Lung (tissue), 12 donors: ENCODE results near the gene MYO5B. TPM values are rescaled to one million over a fixed set of nuclear protein-coding genes. Genes with fewer than 3 reads are reported as not detected.

ENCODE experiments used
- ATAC-seq: fragments of 200-7000 bp; cut with Tn5 transposase; one replicate; pipeline ENCODE4 v1.9.1; 2020; ENCODE audit warnings: moderate number of reproducible peaks; ENCODE audit not compliant: insufficient read depth, low FRiP score
- DNase-seq, 3 donors: peaks; one replicate each; pipeline ENCODE4 v3.0.0-alpha.2; 2013 to 2017
- H3K27ac ChIP-seq, 2 donors: one replicate each; pipeline ENCODE4 v1.5.1; 2013; ENCODE audit warnings: mild to moderate bottlenecking in 2 of 2, moderate library complexity in 2 of 2, control low read depth in 1 of 2, inconsistent platforms in 1 of 2, low read depth in 1 of 2, low read length in 1 of 2
- H3K27me3 ChIP-seq, 3 donors: one replicate each; pipeline ENCODE4 v1.5.1; 2013; ENCODE audit warnings: low read length in 2 of 3; ENCODE audit not compliant: control insufficient read depth in 3 of 3, insufficient read depth in 3 of 3
- H3K36me3 ChIP-seq, 4 donors: one replicate each; pipeline ENCODE4 v1.5.1; 2013; ENCODE audit warnings: low read length in 4 of 4, mild to moderate bottlenecking in 1 of 4, moderate library complexity in 1 of 4; ENCODE audit not compliant: control insufficient read depth in 4 of 4, insufficient read depth in 4 of 4
- H3K4me1 ChIP-seq, 5 donors: one replicate each; pipeline ENCODE4 v1.5.1; 2013; ENCODE audit warnings: low read length in 5 of 5, mild to moderate bottlenecking in 2 of 5, moderate library complexity in 1 of 5; ENCODE audit not compliant: control insufficient read depth in 5 of 5, insufficient read depth in 5 of 5
- H3K4me3 ChIP-seq: one replicate; pipeline ENCODE4 v1.5.1; 2013; ENCODE audit warnings: mild to moderate bottlenecking, control low read depth, moderate library complexity
- H3K9ac ChIP-seq, 2 donors: one replicate each; pipeline ENCODE4 v1.5.1; 2013; ENCODE audit warnings: low read length in 2 of 2, control low read depth in 1 of 2; ENCODE audit not compliant: insufficient read depth in 1 of 2
- H3K9me3 ChIP-seq, 4 donors: one replicate each; pipeline ENCODE4 v1.5.1; 2013; ENCODE audit warnings: low read length in 3 of 4, mild to moderate bottlenecking in 1 of 4, moderate library complexity in 1 of 4; ENCODE audit not compliant: control insufficient read depth in 4 of 4, insufficient read depth in 3 of 4
- WGBS, 2 donors: extraction: QIAGEN DNeasy Blood & Tissue Kit; methylation state at CpG; one replicate each; pipeline ENCODE4 v1.1.7; 2013; 5-methylcytosine and 5-hydroxymethylcytosine counted together
- polyA plus RNA-seq, 2 donors: library from polyadenylated mRNA; stranded (reverse); fragments of 200-250 nt; gene quantifications; one replicate each; pipeline ENCODE4 v1.2.1, GENCODE V29; 2013
- total RNA-seq, 2 donors: library from RNA; depleted of rRNA in 1 of 2; stranded (reverse); fragments of >200 nt in 1 of 2; gene quantifications; one replicate each; pipeline ENCODE4 v1.2.1, GENCODE V29; 2014 to 2021
- TF ChIP-seq, protein P1 (sequence below): IDR thresholded peaks from 2 replicates; pipeline ENCODE4 v1.5.1; 2012; ENCODE audit warnings: mild to moderate bottlenecking; ENCODE audit errors: control extremely low read depth, extremely low read depth
- donor health status: control.
- donor health status: control.
- donor health status: Bipolar disorder and iron deficiency.
- donor health status: healthy.
- donor health status: DM: yes; HTN: yes; CAD: no.

Gene MYO5B
- total and polyA plus RNA-seq, 4 donors, result 9.7 to 25.6 (median 19.7) TPM

GRCh38 chr18:50138181-50139064 lies 56.5 kb downstream of the MYO5B start:
- ATAC-seq, result peak; percentile 69
- DNase-seq, result no peak

DNA sequence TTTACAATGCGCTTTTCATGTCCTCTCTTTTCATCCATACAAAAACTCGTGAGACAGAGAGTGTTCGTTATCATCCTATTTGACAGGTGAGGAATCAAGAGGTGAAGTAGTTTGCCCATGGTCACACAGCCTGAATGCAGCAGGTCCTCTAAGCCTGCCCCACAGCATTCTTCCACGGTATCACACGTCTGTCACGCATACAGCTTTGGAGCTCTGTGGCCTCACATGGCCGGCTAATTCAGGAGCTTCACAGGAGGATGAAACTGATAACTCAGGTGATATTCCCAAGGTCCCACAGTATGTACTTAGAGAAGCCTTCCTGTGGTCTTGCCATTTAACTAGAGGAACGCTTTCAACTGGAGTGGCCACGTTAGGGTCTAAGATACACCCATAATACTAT lies 59.0 kb downstream of the MYO5B start:
- DNase-seq (no peak), ATAC-seq (no peak)
- Histone ChIP-seq H3K27ac (no peak overlapping the region), H3K9ac (no peak overlapping the region), H3K4me3 (no peak overlapping the region), H3K36me3 (no peaks in the 10 kb centered on the region), H3K9me3 (no peaks in the 10 kb centered on the region), H3K27me3 (no peaks in the 10 kb centered on the region), H3K4me1 (peaks cover 0 to 4% (median 0%) of the 10 kb centered on the region in 5 donors)
- TF ChIP-seq, protein P1, sequence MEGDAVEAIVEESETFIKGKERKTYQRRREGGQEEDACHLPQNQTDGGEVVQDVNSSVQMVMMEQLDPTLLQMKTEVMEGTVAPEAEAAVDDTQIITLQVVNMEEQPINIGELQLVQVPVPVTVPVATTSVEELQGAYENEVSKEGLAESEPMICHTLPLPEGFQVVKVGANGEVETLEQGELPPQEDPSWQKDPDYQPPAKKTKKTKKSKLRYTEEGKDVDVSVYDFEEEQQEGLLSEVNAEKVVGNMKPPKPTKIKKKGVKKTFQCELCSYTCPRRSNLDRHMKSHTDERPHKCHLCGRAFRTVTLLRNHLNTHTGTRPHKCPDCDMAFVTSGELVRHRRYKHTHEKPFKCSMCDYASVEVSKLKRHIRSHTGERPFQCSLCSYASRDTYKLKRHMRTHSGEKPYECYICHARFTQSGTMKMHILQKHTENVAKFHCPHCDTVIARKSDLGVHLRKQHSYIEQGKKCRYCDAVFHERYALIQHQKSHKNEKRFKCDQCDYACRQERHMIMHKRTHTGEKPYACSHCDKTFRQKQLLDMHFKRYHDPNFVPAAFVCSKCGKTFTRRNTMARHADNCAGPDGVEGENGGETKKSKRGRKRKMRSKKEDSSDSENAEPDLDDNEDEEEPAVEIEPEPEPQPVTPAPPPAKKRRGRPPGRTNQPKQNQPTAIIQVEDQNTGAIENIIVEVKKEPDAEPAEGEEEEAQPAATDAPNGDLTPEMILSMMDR, result no peak
- 82 to 91% methylated on average over 9 of the region's 9 CpGs for WGBS, 2 donors

More at GRCh38 chr18:50138181-50139064, 56.5 kb downstream of the MYO5B start:
- Histone ChIP-seq H3K27me3 (no peaks in the 10 kb centered on the region), H3K4me1 (peaks cover 0 to 4% (median 0%) of the 10 kb centered on the region in 5 donors), H3K9ac (no peak overlapping the region), H3K4me3 (no peak overlapping the region), H3K36me3 (no peaks in the 10 kb centered on the region), H3K9me3 (no peaks in the 10 kb centered on the region), H3K27ac (no peak overlapping the region)
- TF ChIP-seq, protein P1, result no peak
- WGBS, 2 donors, result 42 to 76% methylated on average over 4 of the region's 4 CpGs

DNA sequence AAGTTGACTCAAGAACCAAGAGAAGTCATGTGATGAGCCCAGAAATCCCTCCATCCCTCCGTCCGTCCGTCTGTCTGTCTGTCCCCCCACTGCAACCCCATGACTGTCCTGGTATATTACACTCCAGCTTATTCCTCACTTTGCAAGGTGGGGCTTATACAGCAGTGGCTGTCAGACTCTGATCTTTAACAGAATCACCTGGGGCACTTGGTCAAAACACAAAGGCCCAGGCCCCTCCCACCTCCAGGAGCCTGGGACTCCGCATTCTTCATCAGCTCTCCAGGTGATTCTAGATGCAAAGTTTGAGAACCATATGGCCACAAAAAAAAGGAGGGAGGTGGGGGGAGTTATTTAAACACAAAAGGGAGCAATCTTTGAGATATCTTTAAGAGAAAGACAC lies 61.4 kb downstream of the MYO5B start:
- H3K4me3 ChIP-seq, result no peak overlapping the region
- H3K9me3 ChIP-seq, result no peaks in the 10 kb centered on the region
- no peak overlapping the region for H3K27ac ChIP-seq
- H3K36me3 ChIP-seq, result no peaks in the 10 kb centered on the region
- TF ChIP-seq, protein P1, result no peak
- WGBS, 2 donors, result 78 to 82% methylated on average over 4 of the region's 4 CpGs
- DNase-seq, result no peak
- no peaks in the 10 kb centered on the region for H3K4me1 ChIP-seq
- no peaks in the 10 kb centered on the region for H3K27me3 ChIP-seq
- ATAC-seq, result no peak
- H3K9ac ChIP-seq, result no peak overlapping the region

DNA sequence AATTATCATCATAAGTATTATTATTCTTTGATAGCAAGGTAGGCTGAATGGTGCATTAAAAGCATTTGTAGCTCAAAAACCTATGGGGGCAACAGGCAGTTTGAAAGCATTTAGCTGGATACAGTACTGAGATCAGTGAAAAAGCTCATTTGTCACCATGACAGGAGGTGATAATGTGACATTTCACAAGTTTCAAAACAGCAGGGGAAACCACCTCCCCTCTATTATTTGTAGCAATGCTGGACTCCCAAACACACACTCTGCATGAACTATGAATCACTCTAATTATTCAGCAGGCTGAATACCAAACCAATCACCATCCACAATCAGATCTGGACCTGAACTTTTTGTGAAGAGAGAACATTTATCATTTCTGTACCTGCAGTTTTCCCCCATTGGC lies 63.4 kb downstream of the MYO5B start:
- no peak for ATAC-seq

More for the DNA sequence above, 63.4 kb downstream of the MYO5B start:
- H3K4me3 ChIP-seq, result no peak overlapping the region
- no peaks in the 10 kb centered on the region for H3K4me1 ChIP-seq
- no peaks in the 10 kb centered on the region for H3K36me3 ChIP-seq
- TF ChIP-seq, protein P1, result no peak
- DNase-seq, result no peak
- H3K27ac ChIP-seq, result no peak overlapping the region
- H3K9me3 ChIP-seq, result no peaks in the 10 kb centered on the region
- H3K27me3 ChIP-seq, result no peaks in the 10 kb centered on the region
- no peak overlapping the region for H3K9ac ChIP-seq
